ENCODE measurements around the gene FBLN1. TPM values are rescaled to one million over a fixed set of nuclear protein-coding genes. Genes with fewer than 3 reads are reported as not detected.
"Not testable (repeated sequence)": the region's sequence is repeated elsewhere in the genome, so short reads cannot be mapped to it uniquely, and the experiment has no call there.

Gene FBLN1
- total RNA-seq, 1 donor from 2014 or later: 0.13 TPM

DNA sequence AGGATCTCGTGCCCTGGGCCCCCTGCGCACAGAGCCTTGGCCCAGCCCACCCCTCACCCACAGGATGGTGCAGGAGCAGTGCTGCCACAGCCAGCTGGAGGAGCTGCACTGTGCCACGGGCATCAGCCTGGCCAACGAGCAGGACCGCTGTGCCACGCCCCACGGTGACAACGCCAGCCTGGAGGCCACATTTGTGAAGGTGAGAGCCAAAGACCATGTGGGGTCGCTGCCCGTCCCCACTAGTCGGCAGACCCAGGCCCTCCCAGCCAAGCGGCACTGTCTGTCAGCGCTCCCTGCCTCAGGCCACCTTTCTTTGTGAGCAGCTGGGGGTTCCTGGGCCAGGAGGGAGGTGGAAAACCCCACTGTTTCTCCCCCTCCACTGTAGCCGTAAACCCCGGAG, 22.8 kb downstream of the FBLN1 start:
- no peak for DNase-seq (ENCODE audit: low read depth, low spot score)

- DNase-seq (ENCODE audit: low read depth, low spot score): no peak
Observed at GRCh38 chr22:45526281-45526680, 23.6 kb downstream of the FBLN1 start.

GRCh38 chr22:45526768-45527360, 24.2 kb downstream of the FBLN1 start:
- DNase-seq (ENCODE audit: low read depth, low spot score): no peak

DNA sequence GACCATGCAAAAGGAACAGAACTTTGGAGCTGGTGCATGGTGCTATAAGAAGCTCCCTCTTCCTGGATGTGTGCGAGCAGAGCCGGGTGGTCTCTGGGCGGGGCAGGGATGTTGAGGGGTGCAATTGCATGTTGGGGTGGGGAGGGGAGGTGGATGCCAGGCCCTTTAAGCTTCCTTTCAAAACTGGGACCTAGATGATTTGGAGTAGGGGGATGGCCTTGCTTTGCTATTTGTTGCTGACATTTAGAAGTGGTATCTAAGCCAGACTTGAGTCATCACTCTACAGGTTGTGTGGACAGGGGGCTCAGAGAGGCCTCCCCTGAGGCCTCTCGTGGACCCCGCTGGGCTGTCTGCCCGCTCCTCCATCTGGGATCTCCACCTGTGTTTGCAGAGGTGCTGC, 24.8 kb downstream of the FBLN1 start:
- no peak for DNase-seq (ENCODE audit: low read depth, low spot score)

DNA sequence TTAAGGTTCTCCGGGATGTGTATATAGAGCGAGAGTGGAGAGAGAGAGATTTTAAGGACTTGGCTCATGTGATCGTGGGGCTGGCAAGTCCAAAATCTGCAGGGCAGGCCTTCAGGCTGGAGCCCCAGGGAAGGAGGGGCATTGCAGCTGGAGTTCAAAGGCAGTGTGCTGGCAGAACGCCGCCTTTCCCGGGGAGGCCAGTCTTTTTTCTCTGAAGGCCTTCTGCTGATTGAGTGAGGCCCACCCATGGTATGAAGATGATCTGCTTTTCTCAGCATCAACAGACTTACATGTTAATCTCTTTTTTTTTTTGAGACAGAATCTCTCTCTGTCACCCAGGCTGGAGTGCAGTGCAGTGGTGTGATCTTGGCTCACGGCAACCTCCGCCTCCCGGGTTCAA, 25.4 kb downstream of the FBLN1 start:
- no peak for DNase-seq (ENCODE audit: low read depth, low spot score)

DNA sequence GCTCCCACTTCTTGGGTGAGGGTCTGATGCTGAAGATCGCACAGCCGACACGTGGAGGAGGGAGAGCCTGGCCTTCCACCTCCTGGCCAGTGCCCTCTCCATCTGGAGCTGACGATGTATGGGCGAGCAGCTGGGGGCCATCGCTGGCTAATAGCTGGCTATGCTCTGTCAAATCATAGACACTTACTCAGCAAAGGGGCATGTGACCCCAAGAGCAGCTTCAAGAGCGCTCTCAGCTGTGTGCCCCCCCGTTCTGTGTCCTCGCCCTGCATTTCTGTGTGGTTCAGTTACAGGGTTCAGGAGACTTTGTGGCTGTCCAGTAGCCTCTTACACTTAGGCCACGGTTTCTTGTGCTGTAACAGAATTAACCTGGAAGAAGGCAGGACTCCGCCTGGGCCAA, 26.4 kb downstream of the FBLN1 start:
- no peak for DNase-seq (ENCODE audit: low read depth, low spot score)

- no peak for DNase-seq (ENCODE audit: low read depth, low spot score)
Observed at GRCh38 chr22:45529971-45530575, 27.4 kb downstream of the FBLN1 start.

- DNase-seq (ENCODE audit: low read depth, low spot score): no peak
Observed at GRCh38 chr22:45531441-45532234, 29.0 kb downstream of the FBLN1 start.

GRCh38 chr22:45532235-45532631, 29.6 kb downstream of the FBLN1 start:
- DNase-seq (ENCODE audit: low read depth, low spot score): no peak

DNA sequence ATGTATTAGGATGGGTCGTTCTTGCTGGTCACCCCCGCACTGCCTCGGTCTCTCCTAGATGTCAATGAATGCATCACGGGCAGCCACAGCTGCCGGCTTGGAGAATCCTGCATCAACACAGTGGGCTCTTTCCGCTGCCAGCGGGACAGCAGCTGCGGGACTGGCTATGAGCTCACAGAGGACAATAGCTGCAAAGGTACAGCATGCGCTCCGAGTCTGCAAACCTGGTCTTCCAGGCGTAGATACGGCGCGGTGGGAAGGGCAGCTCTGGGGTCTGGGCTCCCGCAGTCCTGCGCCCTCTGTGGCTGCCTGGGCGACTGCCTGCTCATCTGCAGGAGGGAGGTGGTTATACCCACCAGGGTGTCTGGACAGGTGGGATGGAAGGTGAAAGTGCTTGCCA, 31.0 kb downstream of the FBLN1 start:
- no peak for DNase-seq (ENCODE audit: low read depth, low spot score)

DNA sequence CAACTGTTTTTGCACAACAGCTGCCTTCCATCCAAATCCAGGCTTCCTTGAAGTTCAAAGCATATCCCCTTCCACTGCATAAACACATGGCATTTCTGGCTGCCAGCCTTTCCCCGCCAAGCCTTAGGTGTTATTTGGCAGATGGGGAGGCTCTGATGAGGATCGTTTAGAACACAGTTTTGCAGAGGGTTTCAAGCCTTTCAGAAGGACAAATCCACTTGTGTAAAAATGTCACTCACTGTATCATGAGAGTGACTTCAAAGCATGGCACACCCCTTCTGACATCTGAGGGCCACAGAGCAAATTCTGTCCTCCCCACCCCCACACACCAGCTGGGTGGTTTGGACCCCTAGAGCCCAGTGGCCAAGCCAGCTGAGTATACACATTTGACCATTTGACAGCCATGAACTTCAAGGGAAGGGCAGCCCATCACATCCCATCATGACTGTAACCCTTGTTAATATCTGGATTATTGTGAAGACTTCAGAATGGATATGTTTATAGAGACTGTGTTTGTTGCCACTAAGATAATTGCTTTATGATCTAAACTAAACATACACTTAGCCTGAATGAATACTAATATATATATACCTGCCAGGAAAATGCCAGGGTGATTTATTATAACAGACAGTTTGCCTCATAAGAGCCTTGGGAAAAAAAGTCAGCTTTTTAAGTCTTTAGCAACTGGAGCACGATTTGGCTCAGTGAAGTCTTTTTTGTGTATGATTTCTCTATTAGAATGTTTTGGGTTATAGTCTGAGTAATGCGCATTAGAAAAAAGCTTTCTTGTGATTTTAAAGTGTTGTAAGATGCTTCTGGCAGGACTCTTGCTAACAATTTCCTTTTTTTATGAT, 31.9 kb downstream of the FBLN1 start:
- no peak for DNase-seq (ENCODE audit: low read depth, low spot score)

- DNase-seq (ENCODE audit: low read depth, low spot score): no peak
Observed at GRCh38 chr22:45535290-45535689, 32.6 kb downstream of the FBLN1 start.

DNA sequence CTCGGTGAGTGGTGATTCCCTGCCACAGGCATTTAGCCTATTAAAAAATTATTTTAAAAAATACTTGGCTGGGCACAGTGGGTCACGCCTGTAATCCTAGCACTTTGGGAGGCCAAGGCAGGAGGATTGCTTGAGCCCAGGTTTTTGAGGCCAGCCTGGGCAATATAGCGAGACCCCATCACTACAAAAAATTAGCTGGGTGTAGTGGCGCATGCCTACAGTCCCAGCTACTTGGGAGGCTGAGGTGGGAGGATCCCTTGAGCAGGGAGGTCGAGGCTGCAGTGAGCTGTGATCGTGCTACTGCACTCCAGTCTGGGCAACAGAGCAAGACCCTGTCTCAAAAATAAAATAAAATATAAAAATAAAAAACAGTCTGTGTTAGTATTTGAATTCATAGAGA, 33.2 kb downstream of the FBLN1 start:
- not testable (repeated sequence) for DNase-seq (ENCODE audit: low read depth, low spot score)

- no peak for DNase-seq (ENCODE audit: low read depth, low spot score)
Observed at GRCh38 chr22:45537734-45538181, 35.1 kb downstream of the FBLN1 start.

DNA sequence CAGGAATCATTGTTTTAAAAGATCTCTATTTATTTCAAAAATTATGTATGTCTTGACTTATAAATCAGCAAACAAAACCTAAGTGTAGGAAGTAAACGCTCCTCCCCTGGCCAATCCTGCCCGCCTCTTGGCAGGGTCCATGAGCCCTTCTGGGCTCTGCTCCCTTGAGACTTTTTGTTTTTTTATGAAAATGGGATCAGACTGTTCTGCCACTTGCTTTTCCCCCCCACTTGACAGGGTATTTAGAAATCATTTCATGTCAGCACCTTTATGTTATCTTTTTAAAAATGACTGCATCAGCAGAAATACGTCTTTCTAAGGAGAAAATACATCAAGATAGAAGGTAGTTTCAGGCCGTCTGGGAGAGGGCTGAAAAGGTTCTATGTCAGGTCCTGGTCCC, 35.6 kb downstream of the FBLN1 start:
- no peak for DNase-seq (ENCODE audit: low read depth, low spot score)

GRCh38 chr22:45540122-45540521, 37.4 kb downstream of the FBLN1 start:
- DNase-seq (ENCODE audit: low read depth, low spot score): no peak

GRCh38 chr22:45541382-45541979, 38.8 kb downstream of the FBLN1 start:
- no peak for DNase-seq (ENCODE audit: low read depth, low spot score)

- DNase-seq (ENCODE audit: low read depth, low spot score): no peak
Observed at GRCh38 chr22:45542001-45542520, 39.4 kb downstream of the FBLN1 start.

DNA sequence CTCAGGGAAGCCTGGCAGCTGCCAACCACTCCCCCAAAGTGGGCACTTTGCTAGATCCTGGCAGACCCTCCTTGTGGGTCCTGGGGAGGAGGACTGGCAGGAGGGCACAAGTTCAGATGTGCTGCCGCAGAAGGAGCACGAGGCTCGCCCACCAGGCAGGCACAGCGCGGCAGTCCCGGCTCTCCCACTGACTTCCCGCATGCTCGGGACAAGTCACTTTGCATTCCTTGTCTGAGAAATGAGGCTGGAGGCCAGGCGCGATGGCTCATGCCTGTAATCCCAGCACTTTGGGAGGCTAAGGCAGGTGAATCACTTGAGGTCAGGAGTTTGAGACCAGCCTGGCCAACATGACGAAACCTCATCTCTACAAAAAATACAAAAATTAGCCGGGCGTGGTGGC, 40.1 kb downstream of the FBLN1 start:
- DNase-seq (ENCODE audit: low read depth, low spot score): not testable (repeated sequence)

GRCh38 chr22:45543243-45543642, 40.6 kb downstream of the FBLN1 start:
- DNase-seq (ENCODE audit: low read depth, low spot score): no peak

GRCh38 chr22:45544588-45545170, 42.0 kb downstream of the FBLN1 start:
- no peak for DNase-seq (ENCODE audit: low read depth, low spot score)

Measured in pulmonary artery endothelial cell (primary cell).